Tibial nerve (tissue), 4 donors: ENCODE results near the gene SECISBP2L.
A peak's percentile ranks its signal among the peaks of the same experiment; 100 is the strongest.

Experiments used
- EP300 ChIP-seq, 2 donors: sonication (generic); formaldehyde crosslinking; IDR thresholded peaks; one replicate each; pipeline ENCODE4 v1.6.1; 2017; ENCODE audit warnings: antibody characterized with exemption in 2 of 2, mild to moderate bottlenecking in 1 of 2
- TF ChIP-seq, protein P1 (sequence below), 5 experiments: fragments of 200-600 bp in 3 of 5; fragments of 450-650 bp in 2 of 5; sonication (generic) in 3 of 5; IDR thresholded peaks; one replicate each; pipeline ENCODE4 v1.5.1; 2016 to 2019; ENCODE audit warnings: antibody characterized with exemption in 5 of 5, mild to moderate bottlenecking in 3 of 5, moderate library complexity in 2 of 5

DNA sequence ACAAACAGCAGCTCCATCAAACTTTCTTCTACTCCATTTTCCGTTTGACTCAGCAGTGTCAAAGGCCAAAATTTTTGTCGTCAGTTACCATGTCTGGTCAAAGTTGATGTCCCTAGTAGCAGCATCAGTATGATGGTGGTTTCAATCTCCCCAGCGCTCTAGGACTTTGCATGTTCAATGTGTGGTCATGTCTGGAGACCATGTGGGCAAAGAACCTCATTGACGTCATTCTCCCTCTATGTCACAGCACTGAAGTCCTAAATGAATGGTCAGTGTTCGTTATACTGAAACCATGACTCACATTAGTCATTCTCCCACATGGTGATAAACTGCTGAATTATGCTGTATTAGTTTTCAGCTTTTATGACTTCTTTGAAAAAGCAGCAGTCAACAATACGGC lies 105.7 kb downstream of the SECISBP2L start:
- TF ChIP-seq, protein P1, sequence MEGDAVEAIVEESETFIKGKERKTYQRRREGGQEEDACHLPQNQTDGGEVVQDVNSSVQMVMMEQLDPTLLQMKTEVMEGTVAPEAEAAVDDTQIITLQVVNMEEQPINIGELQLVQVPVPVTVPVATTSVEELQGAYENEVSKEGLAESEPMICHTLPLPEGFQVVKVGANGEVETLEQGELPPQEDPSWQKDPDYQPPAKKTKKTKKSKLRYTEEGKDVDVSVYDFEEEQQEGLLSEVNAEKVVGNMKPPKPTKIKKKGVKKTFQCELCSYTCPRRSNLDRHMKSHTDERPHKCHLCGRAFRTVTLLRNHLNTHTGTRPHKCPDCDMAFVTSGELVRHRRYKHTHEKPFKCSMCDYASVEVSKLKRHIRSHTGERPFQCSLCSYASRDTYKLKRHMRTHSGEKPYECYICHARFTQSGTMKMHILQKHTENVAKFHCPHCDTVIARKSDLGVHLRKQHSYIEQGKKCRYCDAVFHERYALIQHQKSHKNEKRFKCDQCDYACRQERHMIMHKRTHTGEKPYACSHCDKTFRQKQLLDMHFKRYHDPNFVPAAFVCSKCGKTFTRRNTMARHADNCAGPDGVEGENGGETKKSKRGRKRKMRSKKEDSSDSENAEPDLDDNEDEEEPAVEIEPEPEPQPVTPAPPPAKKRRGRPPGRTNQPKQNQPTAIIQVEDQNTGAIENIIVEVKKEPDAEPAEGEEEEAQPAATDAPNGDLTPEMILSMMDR (IDR thresholded peaks at IDR 0.05): no peak
- TF ChIP-seq EP300 (IDR thresholded peaks at IDR 0.05): peak in 1 of 2 donors; percentile 12
